ENCODE results near the gene BACE1. TPM values are rescaled to one million over a fixed set of nuclear protein-coding genes. Genes with fewer than 3 reads are reported as not detected.

Gene BACE1
- total RNA-seq, 1 donor from 2014 or later = 8.2 TPM

DNA sequence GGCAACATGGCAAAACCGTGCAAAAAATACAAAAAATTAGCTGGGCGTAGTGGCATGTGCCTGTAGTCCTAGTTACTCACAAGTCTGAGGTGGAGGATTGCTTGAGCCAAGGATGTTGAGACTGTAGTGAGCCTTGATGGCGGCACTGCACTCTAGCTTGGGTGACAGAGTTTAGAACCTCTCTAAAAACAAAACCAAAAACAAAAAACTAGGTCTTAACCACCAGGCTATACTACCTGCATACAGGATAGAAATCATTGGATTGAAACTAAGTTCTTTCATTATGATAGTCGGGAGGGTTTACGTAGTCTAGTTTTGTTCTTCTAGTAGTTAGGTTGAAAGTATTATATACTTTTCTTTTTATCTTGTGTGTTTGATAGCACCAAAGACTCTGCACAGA, 77.8 kb downstream of the BACE1 start:
- no peak overlapping the region for H3K9ac ChIP-seq
- peaks cover 4% of the 10 kb centered on the region for H3K27me3 Mint-ChIP-seq (ENCODE audit: insufficient read depth, low read depth)
- H3K4me3 ChIP-seq = no peak overlapping the region
- peaks cover 12% of the 10 kb centered on the region for H3K4me1 Mint-ChIP-seq
- no peaks in the 10 kb centered on the region for H3K9me3 Mint-ChIP-seq
- H3K4me1 ChIP-seq = peaks cover 7% of the 10 kb centered on the region
- H3K36me3 ChIP-seq = peaks cover 12% of the 10 kb centered on the region
- H3K36me3 Mint-ChIP-seq = peaks cover 19% of the 10 kb centered on the region
- H3K27ac ChIP-seq = no peak overlapping the region
- H3K79me2 ChIP-seq (ENCODE audit: low read depth) = peaks cover 41% of the 10 kb centered on the region
- no peak for DNase-seq (ENCODE audit: low spot score)
- H3K27ac Mint-ChIP-seq = no peak overlapping the region
- peaks cover 10% of the 10 kb centered on the region for H3F3A ChIP-seq (ENCODE audit: low read depth)
- TF ChIP-seq, protein P1, sequence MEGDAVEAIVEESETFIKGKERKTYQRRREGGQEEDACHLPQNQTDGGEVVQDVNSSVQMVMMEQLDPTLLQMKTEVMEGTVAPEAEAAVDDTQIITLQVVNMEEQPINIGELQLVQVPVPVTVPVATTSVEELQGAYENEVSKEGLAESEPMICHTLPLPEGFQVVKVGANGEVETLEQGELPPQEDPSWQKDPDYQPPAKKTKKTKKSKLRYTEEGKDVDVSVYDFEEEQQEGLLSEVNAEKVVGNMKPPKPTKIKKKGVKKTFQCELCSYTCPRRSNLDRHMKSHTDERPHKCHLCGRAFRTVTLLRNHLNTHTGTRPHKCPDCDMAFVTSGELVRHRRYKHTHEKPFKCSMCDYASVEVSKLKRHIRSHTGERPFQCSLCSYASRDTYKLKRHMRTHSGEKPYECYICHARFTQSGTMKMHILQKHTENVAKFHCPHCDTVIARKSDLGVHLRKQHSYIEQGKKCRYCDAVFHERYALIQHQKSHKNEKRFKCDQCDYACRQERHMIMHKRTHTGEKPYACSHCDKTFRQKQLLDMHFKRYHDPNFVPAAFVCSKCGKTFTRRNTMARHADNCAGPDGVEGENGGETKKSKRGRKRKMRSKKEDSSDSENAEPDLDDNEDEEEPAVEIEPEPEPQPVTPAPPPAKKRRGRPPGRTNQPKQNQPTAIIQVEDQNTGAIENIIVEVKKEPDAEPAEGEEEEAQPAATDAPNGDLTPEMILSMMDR (IDR thresholded peaks at IDR 0.05) = no peak
- no peak for TF ChIP-seq EZH2phosphoT487 (IDR thresholded peaks at IDR 0.05)
- TF ChIP-seq EZH2 (IDR thresholded peaks at IDR 0.05) = no peak
- H3K4me2 ChIP-seq = no peak overlapping the region
- H3K9me3 ChIP-seq (ENCODE audit: low read depth) = no peaks in the 10 kb centered on the region
- H2AFZ ChIP-seq (replicated peaks) = no peak overlapping the region
- H3K4me3 Mint-ChIP-seq = no peak overlapping the region
- no peaks in the 10 kb centered on the region for H3K27me3 ChIP-seq
- H4K20me1 ChIP-seq (ENCODE audit: low read depth) = peaks cover 6% of the 10 kb centered on the region

Small RNA genes lying within 50 kb of the gene (small RNA-seq; reads per million reads assigned to genes)
- not detected for gene RF00564

Other genes starting within 250 kb of the BACE1 start
- 19.7 and 24.4 TPM in 2 replicates for gene SIK3, start 217.8 kb downstream of the BACE1 start, total RNA-seq (ENCODE audit: low replicate concordance)
- 161 and 203 TPM in 2 replicates for gene PAFAH1B2, start 172.0 kb downstream of the BACE1 start, total RNA-seq (ENCODE audit: low replicate concordance)
- gene SIDT2, start 137.5 kb downstream of the BACE1 start, total RNA-seq (ENCODE audit: low replicate concordance) = 13.3 and 20.5 TPM in 2 replicates
- gene TAGLN, start 116.9 kb downstream of the BACE1 start, total RNA-seq (ENCODE audit: low replicate concordance) = 24.5 and 34.0 TPM in 2 replicates
- 14.2 and 36.6 TPM in 2 replicates for gene PCSK7, start 84.2 kb downstream of the BACE1 start, total RNA-seq (ENCODE audit: low replicate concordance)
- 20.9 and 43.6 TPM in 2 replicates for gene RNF214, start 83.6 kb downstream of the BACE1 start, total RNA-seq (ENCODE audit: low replicate concordance)
- 7.6 and 10.3 TPM in 2 replicates for gene BACE1-AS, start 24.9 kb downstream of the BACE1 start, total RNA-seq (ENCODE audit: low replicate concordance)
- 24.2 and 26.0 TPM in 2 replicates for gene CEP164, start 11.6 kb upstream of the BACE1 start, total RNA-seq (ENCODE audit: low replicate concordance)

Measured in neural progenitor cell (in vitro differentiated cells).